GM10266 (cell line): ENCODE results near the gene SHROOM3.

Source experiments
- DNase-seq: peaks from one replicate; pipeline ENCODE4 v3.0.0; 2012; ENCODE audit errors: extremely low spot score
- TF ChIP-seq, protein P1 (sequence below): IDR thresholded peaks from 2 replicates; pipeline ENCODE4 v1.5.1; 2012; ENCODE audit warnings: mild to moderate bottlenecking, low read depth; ENCODE audit not compliant: control insufficient read depth, insufficient read depth; ENCODE audit errors: missing control alignments

Gene SHROOM3

DNA sequence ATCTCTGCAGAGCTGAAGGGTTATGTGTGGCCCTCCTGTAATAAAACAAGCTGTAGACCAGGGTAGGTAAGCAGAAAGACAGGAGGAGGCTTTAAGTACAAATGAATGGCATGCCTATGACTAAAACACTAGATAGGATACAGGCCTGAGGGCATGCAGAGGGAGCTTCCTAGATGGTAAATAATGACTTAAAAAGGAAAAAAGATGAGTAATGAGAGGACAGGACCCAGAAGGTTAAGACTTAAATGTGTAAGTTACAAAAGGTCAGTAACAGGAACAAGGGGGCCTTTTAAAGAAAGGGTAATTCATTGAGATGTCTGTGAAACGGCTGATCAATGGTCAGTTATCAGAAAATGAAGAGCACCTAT, 268.1 kb downstream of the SHROOM3 start:
- DNase-seq, result no peak
- TF ChIP-seq, protein P1, sequence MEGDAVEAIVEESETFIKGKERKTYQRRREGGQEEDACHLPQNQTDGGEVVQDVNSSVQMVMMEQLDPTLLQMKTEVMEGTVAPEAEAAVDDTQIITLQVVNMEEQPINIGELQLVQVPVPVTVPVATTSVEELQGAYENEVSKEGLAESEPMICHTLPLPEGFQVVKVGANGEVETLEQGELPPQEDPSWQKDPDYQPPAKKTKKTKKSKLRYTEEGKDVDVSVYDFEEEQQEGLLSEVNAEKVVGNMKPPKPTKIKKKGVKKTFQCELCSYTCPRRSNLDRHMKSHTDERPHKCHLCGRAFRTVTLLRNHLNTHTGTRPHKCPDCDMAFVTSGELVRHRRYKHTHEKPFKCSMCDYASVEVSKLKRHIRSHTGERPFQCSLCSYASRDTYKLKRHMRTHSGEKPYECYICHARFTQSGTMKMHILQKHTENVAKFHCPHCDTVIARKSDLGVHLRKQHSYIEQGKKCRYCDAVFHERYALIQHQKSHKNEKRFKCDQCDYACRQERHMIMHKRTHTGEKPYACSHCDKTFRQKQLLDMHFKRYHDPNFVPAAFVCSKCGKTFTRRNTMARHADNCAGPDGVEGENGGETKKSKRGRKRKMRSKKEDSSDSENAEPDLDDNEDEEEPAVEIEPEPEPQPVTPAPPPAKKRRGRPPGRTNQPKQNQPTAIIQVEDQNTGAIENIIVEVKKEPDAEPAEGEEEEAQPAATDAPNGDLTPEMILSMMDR, result no peak

- TF ChIP-seq, protein P1, result no peak
- no peak for DNase-seq
These were observed 268.6 kb downstream of the SHROOM3 start for GRCh38 chr4:76703676-76704075.

GRCh38 chr4:76704133-76704881, 269.3 kb downstream of the SHROOM3 start:
- DNase-seq, result no peak
- TF ChIP-seq, protein P1, result no peak

DNA sequence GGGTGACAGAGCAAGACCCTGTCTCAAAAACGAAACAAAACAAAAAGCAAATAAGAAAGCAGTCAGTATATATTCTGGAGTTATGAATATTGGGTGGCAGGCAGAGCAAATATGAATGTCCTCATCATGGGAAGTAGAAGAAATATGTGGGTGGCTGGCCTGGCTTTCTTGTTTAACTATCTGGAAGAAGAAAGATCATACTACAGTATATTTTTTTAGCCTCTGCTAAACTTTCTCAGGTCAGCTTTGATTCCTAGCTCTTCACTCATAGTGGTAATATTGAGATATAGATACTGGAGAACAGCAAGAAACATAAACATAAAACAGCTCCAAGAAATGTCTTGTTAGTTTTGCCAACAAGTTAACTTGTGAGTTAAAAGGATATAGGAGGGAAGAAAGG, 270.4 kb downstream of the SHROOM3 start:
- DNase-seq, result no peak
- TF ChIP-seq, protein P1, result no peak

DNA sequence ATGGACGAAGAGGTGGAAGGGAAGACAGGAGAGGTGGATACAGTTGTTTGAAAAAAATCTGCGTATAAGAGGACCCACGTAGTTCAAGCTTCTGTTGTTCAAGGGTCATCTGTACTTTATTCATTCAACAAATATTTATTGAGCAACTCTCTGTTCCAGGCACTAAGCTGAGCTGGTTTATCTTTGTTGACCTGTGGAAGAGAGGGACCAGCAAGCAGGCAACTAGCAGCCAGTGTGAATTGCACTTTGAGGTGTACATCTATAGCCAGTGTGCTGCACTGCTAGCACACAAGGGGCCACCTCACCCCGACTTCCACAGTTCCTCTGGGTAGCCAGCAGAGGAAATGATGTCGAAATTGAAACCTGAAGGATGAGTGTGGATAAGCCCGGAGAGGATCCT, 271.6 kb downstream of the SHROOM3 start:
- TF ChIP-seq, protein P1, result no peak
- DNase-seq, result no peak

DNA sequence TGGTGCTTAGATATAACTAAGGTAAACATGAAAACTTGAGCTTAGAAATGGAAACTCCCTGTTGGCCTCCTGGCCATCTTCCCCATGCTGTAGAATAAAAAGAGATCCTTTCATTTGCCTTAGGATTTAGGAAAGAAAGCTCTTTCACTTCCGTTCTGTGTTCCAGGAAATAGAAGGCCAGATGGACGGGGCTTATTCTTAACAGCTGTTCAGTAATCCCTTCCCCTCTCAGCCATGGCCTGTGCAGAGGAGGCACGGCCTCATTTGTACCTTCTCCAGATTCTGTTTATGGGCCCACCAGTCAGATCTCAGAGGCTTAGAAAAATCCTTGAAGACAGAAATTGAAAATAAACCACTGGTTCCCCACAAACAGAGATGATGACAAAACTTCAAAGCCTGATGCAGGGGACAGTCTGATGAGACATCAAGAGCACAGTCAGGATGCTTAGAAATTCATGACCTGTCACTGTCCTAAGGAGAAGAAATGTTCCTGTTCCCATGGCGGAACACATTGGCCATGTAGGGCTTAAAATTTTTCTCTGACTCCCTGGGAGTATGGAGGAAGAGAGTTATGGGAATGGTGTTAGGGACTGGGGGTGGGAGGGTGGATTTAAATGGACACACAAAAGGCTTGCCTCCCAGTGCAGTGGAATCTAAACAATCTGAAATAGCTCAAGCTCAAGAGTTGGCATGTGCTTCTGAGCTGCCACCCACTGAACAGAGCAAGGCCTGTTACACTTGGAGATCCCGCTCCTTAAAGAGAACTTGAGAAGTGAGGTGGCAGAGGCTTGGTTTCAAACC, 274.1 kb downstream of the SHROOM3 start:
- DNase-seq, result no peak
- TF ChIP-seq, protein P1, result no peak

DNA sequence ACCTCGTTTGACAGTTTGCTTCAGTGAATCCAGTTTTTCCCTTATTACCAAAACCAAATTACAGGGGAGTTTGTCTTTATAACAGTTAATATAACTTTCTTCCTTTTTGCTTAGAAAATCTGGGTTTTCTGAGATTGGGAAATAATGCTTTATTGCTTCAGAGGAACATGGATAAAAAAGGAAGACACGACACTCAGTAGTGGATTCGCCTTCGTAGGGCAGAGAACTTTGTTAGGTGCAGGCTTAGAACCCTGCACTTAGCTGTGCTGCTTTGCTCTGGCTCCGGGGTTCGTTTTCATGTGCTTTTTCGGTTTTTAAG, 274.7 kb downstream of the SHROOM3 start:
- TF ChIP-seq, protein P1, result no peak
- no peak for DNase-seq
